NCI-H146 treated with DMSO at 0.1 percent for 48 hours (cell line): ENCODE data around the gene LARGE2.
A peak's percentile ranks its signal among the peaks of the same experiment; 100 is the strongest.

Source experiments
- DNase-seq: peaks from one replicate; lab custom pipeline; 2025; ENCODE audit not compliant: unreplicated experiment; lab: John Stamatoyannopoulos, UW

LARGE2 gene

GRCh38 chr11:45959851-45960250 lies 37.4 kb downstream of the LARGE2 start:
- no peak for DNase-seq

- DNase-seq, result no peak
These were observed 38.1 kb downstream of the LARGE2 start for GRCh38 chr11:45960387-45961095.

GRCh38 chr11:45961751-45962240 lies 39.3 kb downstream of the LARGE2 start:
- no peak for DNase-seq

- peak; percentile 24 for DNase-seq
These were observed 42.5 kb downstream of the LARGE2 start for GRCh38 chr11:45964911-45965389.

- DNase-seq, result no peak
These were observed 45.0 kb downstream of the LARGE2 start for GRCh38 chr11:45967506-45967905.

GRCh38 chr11:45968901-45969300 lies 46.4 kb downstream of the LARGE2 start:
- no peak for DNase-seq

GRCh38 chr11:45973601-45974000 lies 51.1 kb downstream of the LARGE2 start:
- DNase-seq, result no peak

GRCh38 chr11:45974806-45975205 lies 52.4 kb downstream of the LARGE2 start:
- no peak for DNase-seq
